ENCODE measurements around the gene SEC23IP. TPM values are rescaled to one million over a fixed set of nuclear protein-coding genes. Genes with fewer than 3 reads are reported as not detected.

SEC23IP gene
- total and polyA plus RNA-seq, 2 donors (not counting 1 experiment from before 2014, with no cell fraction given), result 10.5 to 69.7 TPM

GRCh38 chr10:119947300-119947699 lies 54.8 kb downstream of the SEC23IP start:
- Mint-ChIP-seq H3K4me3 (no peak overlapping the region), H3K9me3 (ENCODE audit: insufficient read depth) (no peaks in the 10 kb centered on the region), H3K27me3 (no peaks in the 10 kb centered on the region), H3K4me1 (no peaks in the 10 kb centered on the region), H3K27ac (no peak overlapping the region)
- WGBS (ENCODE audit: insufficient coverage), result 87% methylated on average over 6 of the region's 6 CpGs
- POLR2A ChIA-PET, result no interaction called here
- Histone ChIP-seq H3K9ac (ENCODE audit: low read length) (no peak overlapping the region), H3K27me3 (replicated peaks in 1 of 4; ENCODE audit: control extremely low read depth in 1 of 4, control insufficient read depth in 3 of 4, insufficient read depth in 4 of 4, low read length in 3 of 4) (no peaks in the 10 kb centered on the region), H3K4me2 (replicated peaks; ENCODE audit: low read depth, low read length, poor library complexity, severe bottlenecking) (no peak overlapping the region), H3K4me1 (ENCODE audit: control insufficient read depth in 2 of 2, insufficient read depth in 2 of 2, low read length in 2 of 2) (no peaks in the 10 kb centered on the region), H2AFZ (ENCODE audit: insufficient read depth, low read depth, low read length, poor library complexity, severe bottlenecking) (no peak overlapping the region), H3K4me3 (ENCODE audit: control extremely low read depth in 1 of 5, extremely low read depth in 1 of 5, insufficient read depth in 1 of 5, low read depth in 2 of 5, low read length in 4 of 5) (no peak overlapping the region), H4K20me1 (ENCODE audit: control insufficient read depth, insufficient read depth, low read length, poor library complexity, severe bottlenecking) (no peaks in the 10 kb centered on the region), H3K9me3 (ENCODE audit: control extremely low read depth in 1 of 3, control insufficient read depth in 2 of 3, insufficient read depth in 1 of 3, low read length in 2 of 3) (no peaks in the 10 kb centered on the region), H3K36me3 (replicated peaks in 1 of 2; ENCODE audit: control extremely low read depth in 1 of 2, control insufficient read depth in 1 of 2, extremely low read depth in 1 of 2, insufficient read depth in 2 of 2, low read length in 1 of 2) (peaks cover 0 to 12% of the 10 kb centered on the region in 2 experiments), H3K27ac (ENCODE audit: low read length in 2 of 2) (no peak overlapping the region), H3K79me2 (ENCODE audit: control insufficient read depth, insufficient read depth, low read length) (no peaks in the 10 kb centered on the region)
- DNase-seq, result no peak
- CTCF ChIA-PET, result no interaction called here
- no peak for ATAC-seq (ENCODE audit: low read depth)
- intact Hi-C loops (cut with micrococcal nuclease), result no loop called here
- TF ChIP-seq EZH2 (IDR thresholded peaks at IDR 0.05; ENCODE audit: borderline replicate concordance, insufficient read depth, low read depth, low read length, poor library complexity, severe bottlenecking) (no peak), CTCF (IDR thresholded peaks at IDR 0.05) (no peak)

- POLR2A ChIA-PET, result no interaction called here
- H3K9me3 Mint-ChIP-seq (ENCODE audit: insufficient read depth), result no peaks in the 10 kb centered on the region
- no peak for TF ChIP-seq CTCF (IDR thresholded peaks at IDR 0.05)
- TF ChIP-seq EZH2 (IDR thresholded peaks at IDR 0.05; ENCODE audit: borderline replicate concordance, insufficient read depth, low read depth, low read length, poor library complexity, severe bottlenecking), result no peak
- no peak overlapping the region for H3K9ac ChIP-seq (ENCODE audit: low read length)
- no peaks in the 10 kb centered on the region for H3K27me3 ChIP-seq (replicated peaks in 1 of 4; ENCODE audit: control extremely low read depth in 1 of 4, control insufficient read depth in 3 of 4, insufficient read depth in 4 of 4, low read length in 3 of 4)
- DNase-seq (no peak), ATAC-seq (ENCODE audit: low read depth) (no peak)
- no peaks in the 10 kb centered on the region for H3K27me3 Mint-ChIP-seq
- intact Hi-C loops (cut with micrococcal nuclease), result no loop called here
- H3K4me3 Mint-ChIP-seq, result no peak overlapping the region
- H3K27ac Mint-ChIP-seq, result no peak overlapping the region
- peaks cover 0 to 8% (median 0%) of the 10 kb centered on the region in 3 donors for H3K9me3 ChIP-seq (ENCODE audit: control extremely low read depth in 1 of 3, control insufficient read depth in 2 of 3, insufficient read depth in 1 of 3, low read length in 2 of 3)
- H3K36me3 ChIP-seq (replicated peaks in 1 of 2; ENCODE audit: control extremely low read depth in 1 of 2, control insufficient read depth in 1 of 2, extremely low read depth in 1 of 2, insufficient read depth in 2 of 2, low read length in 1 of 2), result no peaks in the 10 kb centered on the region
- no peaks in the 10 kb centered on the region for H3K4me1 ChIP-seq (ENCODE audit: control insufficient read depth in 2 of 2, insufficient read depth in 2 of 2, low read length in 2 of 2)
- no peak overlapping the region for H3K4me2 ChIP-seq (replicated peaks; ENCODE audit: low read depth, low read length, poor library complexity, severe bottlenecking)
- no peak overlapping the region for H3K27ac ChIP-seq (ENCODE audit: low read length in 2 of 2)
- no peaks in the 10 kb centered on the region for H3K4me1 Mint-ChIP-seq
- H2AFZ ChIP-seq (ENCODE audit: insufficient read depth, low read depth, low read length, poor library complexity, severe bottlenecking), result no peak overlapping the region
- no peaks in the 10 kb centered on the region for H4K20me1 ChIP-seq (ENCODE audit: control insufficient read depth, insufficient read depth, low read length, poor library complexity, severe bottlenecking)
- H3K4me3 ChIP-seq (ENCODE audit: control extremely low read depth in 1 of 5, extremely low read depth in 1 of 5, insufficient read depth in 1 of 5, low read depth in 2 of 5, low read length in 4 of 5), result no peak overlapping the region
- no peaks in the 10 kb centered on the region for H3K79me2 ChIP-seq (ENCODE audit: control insufficient read depth, insufficient read depth, low read length)
- CTCF ChIA-PET, result no interaction called here
- WGBS (ENCODE audit: insufficient coverage), result 96% methylated on average over 4 of the region's 4 CpGs
These were observed 64.9 kb downstream of the SEC23IP start for GRCh38 chr10:119957451-119957850.

Measured in B cell (primary cell).